Natural killer cell treated with Interleukin-12 subunit alpha and Interleukin-12 subunit beta and Interleukin-15 and Interleukin-18, amount 100 ng/mL, for 72 hours (primary cell): Measurements from ENCODE around the gene SLCO4A1. TPM values are rescaled to one million over a fixed set of nuclear protein-coding genes. Genes with fewer than 3 reads are reported as not detected.
A peak's percentile ranks its signal among the peaks of the same experiment; 100 is the strongest.

Experiments
- ATAC-seq, 2 donors: fragments of 150-1000 bp; cut with Tn5 transposase in 1 of 2; sonication (Bioruptor Pico), chemical (Tn5 transposase) in 1 of 2; 2 replicates each; pipeline ENCODE4 v1.10.0; 2021
- DNase-seq: peaks from one replicate; pipeline ENCODE4 v3.0.0; 2022; ENCODE audit warnings: low spot score
- H3K27ac Mint-ChIP-seq, 2 donors: 1 replicate in 1 of 2; 2 replicates in 1 of 2; pipeline ENCODE4 v1.8.0; 2022; ENCODE audit warnings: mixed read lengths in 2 of 2, mild to moderate bottlenecking in 1 of 2, moderate library complexity in 1 of 2
- H3K27me3 Mint-ChIP-seq, 2 donors: 1 replicate in 1 of 2; 2 replicates in 1 of 2; pipeline ENCODE4 v1.8.0; 2022; ENCODE audit warnings: mixed read lengths in 2 of 2
- H3K36me3 Mint-ChIP-seq: one replicate; pipeline ENCODE4 v1.8.0; 2022; ENCODE audit warnings: mixed read lengths
- H3K4me1 Mint-ChIP-seq, 2 donors: 1 replicate in 1 of 2; 2 replicates in 1 of 2; pipeline ENCODE4 v1.8.0; 2022; ENCODE audit warnings: low read depth in 2 of 2, mixed read lengths in 2 of 2, mild to moderate bottlenecking in 1 of 2
- H3K4me3 Mint-ChIP-seq: one replicate; pipeline ENCODE4 v1.8.0; 2022; ENCODE audit warnings: mixed read lengths
- H3K9me3 Mint-ChIP-seq: 2 replicates; pipeline ENCODE4 v1.8.0; 2022; ENCODE audit warnings: mixed read lengths
- total RNA-seq, 2 donors: library from RNA; stranded (reverse); gene quantifications; one replicate each; pipeline ENCODE4 v1.2.3, GENCODE V29; 2022

SLCO4A1 gene
- total RNA-seq, 2 donors from 2014 or later, result 42.9 to 88.3 TPM

GRCh38 chr20:62695448-62696414 lies 53.4 kb downstream of the SLCO4A1 start:
- no peaks in the 10 kb centered on the region for H3K36me3 Mint-ChIP-seq
- DNase-seq (no peak), ATAC-seq (peak in 1 of 2 donors; percentile 54)
- peaks cover 5 to 7% of the 10 kb centered on the region in 2 donors for H3K4me1 Mint-ChIP-seq
- no peaks in the 10 kb centered on the region for H3K9me3 Mint-ChIP-seq
- H3K27ac Mint-ChIP-seq, result no peak overlapping the region
- peaks cover 0 to 4% of the 10 kb centered on the region in 2 donors for H3K27me3 Mint-ChIP-seq
- no peak overlapping the region for H3K4me3 Mint-ChIP-seq

GRCh38 chr20:62696434-62696957 lies 54.2 kb downstream of the SLCO4A1 start:
- Mint-ChIP-seq H3K9me3 (no peaks in the 10 kb centered on the region), H3K27ac (no peak overlapping the region), H3K36me3 (no peaks in the 10 kb centered on the region), H3K4me1 (peaks cover 5 to 7% of the 10 kb centered on the region in 2 donors), H3K27me3 (peaks cover 0 to 4% of the 10 kb centered on the region in 2 donors), H3K4me3 (no peak overlapping the region)
- no peak for DNase-seq
- no peak for ATAC-seq

- H3K4me1 Mint-ChIP-seq, result peaks cover 5 to 7% of the 10 kb centered on the region in 2 donors
- no peak overlapping the region for H3K27ac Mint-ChIP-seq
- no peaks in the 10 kb centered on the region for H3K36me3 Mint-ChIP-seq
- H3K4me3 Mint-ChIP-seq, result no peak overlapping the region
- DNase-seq, result no peak
- ATAC-seq, result no peak
- H3K27me3 Mint-ChIP-seq, result peaks cover 0 to 4% of the 10 kb centered on the region in 2 donors
- H3K9me3 Mint-ChIP-seq, result no peaks in the 10 kb centered on the region
Observed at GRCh38 chr20:62696989-62697388, 54.7 kb downstream of the SLCO4A1 start.

GRCh38 chr20:62697468-62697912 lies 55.2 kb downstream of the SLCO4A1 start:
- H3K4me1 Mint-ChIP-seq, result peaks cover 4 to 7% of the 10 kb centered on the region in 2 donors
- H3K4me3 Mint-ChIP-seq, result no peak overlapping the region
- no peak for ATAC-seq
- H3K36me3 Mint-ChIP-seq, result no peaks in the 10 kb centered on the region
- H3K27ac Mint-ChIP-seq, result peak overlapping the region in 1 of 2 donors; percentile 43
- H3K9me3 Mint-ChIP-seq, result no peaks in the 10 kb centered on the region
- DNase-seq, result no peak
- H3K27me3 Mint-ChIP-seq, result peaks cover 0 to 4% of the 10 kb centered on the region in 2 donors

- ATAC-seq (no peak), DNase-seq (no peak)
- Mint-ChIP-seq H3K36me3 (no peaks in the 10 kb centered on the region), H3K9me3 (no peaks in the 10 kb centered on the region), H3K27me3 (no peaks in the 10 kb centered on the region), H3K27ac (peak overlapping the region in 1 of 2 donors; percentile 43), H3K4me3 (no peak overlapping the region), H3K4me1 (peaks cover 0 to 7% of the 10 kb centered on the region in 2 donors)
Observed at GRCh38 chr20:62698231-62698630, 55.9 kb downstream of the SLCO4A1 start.

GRCh38 chr20:62699296-62699695 lies 57.0 kb downstream of the SLCO4A1 start:
- no peaks in the 10 kb centered on the region for H3K27me3 Mint-ChIP-seq
- H3K4me1 Mint-ChIP-seq, result peaks cover 5 to 11% of the 10 kb centered on the region in 2 donors
- no peaks in the 10 kb centered on the region for H3K36me3 Mint-ChIP-seq
- no peak overlapping the region for H3K4me3 Mint-ChIP-seq
- no peaks in the 10 kb centered on the region for H3K9me3 Mint-ChIP-seq
- H3K27ac Mint-ChIP-seq, result no peak overlapping the region
- DNase-seq (no peak), ATAC-seq (no peak)

GRCh38 chr20:62699741-62700140 lies 57.4 kb downstream of the SLCO4A1 start:
- peaks cover 5 to 11% of the 10 kb centered on the region in 2 donors for H3K4me1 Mint-ChIP-seq
- H3K36me3 Mint-ChIP-seq, result no peaks in the 10 kb centered on the region
- ATAC-seq, result no peak
- DNase-seq, result no peak
- H3K27me3 Mint-ChIP-seq, result no peaks in the 10 kb centered on the region
- H3K27ac Mint-ChIP-seq, result no peak overlapping the region
- H3K9me3 Mint-ChIP-seq, result no peaks in the 10 kb centered on the region
- no peak overlapping the region for H3K4me3 Mint-ChIP-seq

- Mint-ChIP-seq H3K9me3 (no peaks in the 10 kb centered on the region), H3K4me1 (peaks cover 5 to 11% of the 10 kb centered on the region in 2 donors), H3K36me3 (no peaks in the 10 kb centered on the region), H3K4me3 (no peak overlapping the region), H3K27me3 (no peaks in the 10 kb centered on the region), H3K27ac (no peak overlapping the region)
- DNase-seq (no peak), ATAC-seq (no peak)
Observed at GRCh38 chr20:62700261-62700930, 58.1 kb downstream of the SLCO4A1 start.

- ATAC-seq, result no peak
Observed at GRCh38 chr20:62701161-62702012, 59.1 kb downstream of the SLCO4A1 start.

GRCh38 chr20:62702013-62702300 lies 59.7 kb downstream of the SLCO4A1 start:
- no peaks in the 10 kb centered on the region for H3K9me3 Mint-ChIP-seq
- H3K36me3 Mint-ChIP-seq, result no peaks in the 10 kb centered on the region
- H3K27ac Mint-ChIP-seq, result no peak overlapping the region
- H3K4me3 Mint-ChIP-seq, result no peak overlapping the region
- DNase-seq (no peak), ATAC-seq (no peak)
- no peaks in the 10 kb centered on the region for H3K27me3 Mint-ChIP-seq
- H3K4me1 Mint-ChIP-seq, result peaks cover 4 to 5% of the 10 kb centered on the region in 2 donors

More at GRCh38 chr20:62701161-62702012, 59.1 kb downstream of the SLCO4A1 start:
- Mint-ChIP-seq H3K27ac (no peak overlapping the region), H3K36me3 (no peaks in the 10 kb centered on the region), H3K9me3 (no peaks in the 10 kb centered on the region), H3K4me1 (peaks cover 5 to 6% of the 10 kb centered on the region in 2 donors), H3K27me3 (no peaks in the 10 kb centered on the region), H3K4me3 (no peak overlapping the region)
- no peak for DNase-seq

- DNase-seq (no peak), ATAC-seq (peak; percentile 49 to 65)
- Mint-ChIP-seq H3K4me1 (peaks cover 4 to 5% of the 10 kb centered on the region in 2 donors), H3K9me3 (no peaks in the 10 kb centered on the region), H3K36me3 (no peaks in the 10 kb centered on the region), H3K27me3 (peaks cover 0 to 4% of the 10 kb centered on the region in 2 donors), H3K4me3 (peak overlapping the region; percentile 26), H3K27ac (peak overlapping the region in 1 of 2 donors; percentile 74)
Observed at GRCh38 chr20:62702895-62703852, 60.9 kb downstream of the SLCO4A1 start.

- Mint-ChIP-seq H3K4me3 (peak overlapping the region; percentile 26), H3K27ac (peak overlapping the region in 1 of 2 donors; percentile 62), H3K27me3 (peaks cover 0 to 4% of the 10 kb centered on the region in 2 donors), H3K36me3 (no peaks in the 10 kb centered on the region), H3K9me3 (no peaks in the 10 kb centered on the region), H3K4me1 (peaks cover 4 to 5% of the 10 kb centered on the region in 2 donors)
- no peak for DNase-seq
- ATAC-seq, result no peak
Observed at GRCh38 chr20:62703853-62704228, 61.5 kb downstream of the SLCO4A1 start.
